Stimulated activated CD8-positive, alpha-beta memory T cell treated with anti-CD3 and anti-CD28 coated beads, Interleukin-15, amount 100 ng/mL, for 1 hour (primary cell): ENCODE data around the gene TMEM248.
"Not testable (repeated sequence)": the region's sequence is repeated elsewhere in the genome, so short reads cannot be mapped to it uniquely, and the experiment has no call there.

Source experiments
- DNase-seq: peaks from one replicate; pipeline ENCODE4 v3.0.0-alpha.2; 2020; ENCODE audit warnings: low read depth

The TMEM248 gene

DNA sequence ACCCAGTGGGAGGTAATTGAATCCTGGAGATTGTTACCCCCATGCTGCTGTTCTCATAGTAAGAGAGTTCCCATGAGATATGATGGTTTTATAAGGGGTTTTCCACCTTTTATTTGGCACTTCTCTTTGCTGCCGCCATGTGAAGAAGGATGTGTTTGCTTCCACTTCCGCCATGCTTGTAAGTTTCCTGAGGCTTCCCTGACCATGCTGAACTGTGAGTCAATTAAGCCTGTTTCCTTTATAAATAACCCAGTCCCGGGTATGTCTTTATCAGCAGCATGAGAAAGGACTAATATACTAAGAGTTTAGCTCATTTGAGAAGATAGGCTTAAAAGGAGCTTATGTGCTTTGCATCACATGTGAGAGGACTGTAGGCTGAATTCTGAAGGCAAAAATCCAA lies 29.3 kb downstream of the TMEM248 start:
- no peak for DNase-seq

DNA sequence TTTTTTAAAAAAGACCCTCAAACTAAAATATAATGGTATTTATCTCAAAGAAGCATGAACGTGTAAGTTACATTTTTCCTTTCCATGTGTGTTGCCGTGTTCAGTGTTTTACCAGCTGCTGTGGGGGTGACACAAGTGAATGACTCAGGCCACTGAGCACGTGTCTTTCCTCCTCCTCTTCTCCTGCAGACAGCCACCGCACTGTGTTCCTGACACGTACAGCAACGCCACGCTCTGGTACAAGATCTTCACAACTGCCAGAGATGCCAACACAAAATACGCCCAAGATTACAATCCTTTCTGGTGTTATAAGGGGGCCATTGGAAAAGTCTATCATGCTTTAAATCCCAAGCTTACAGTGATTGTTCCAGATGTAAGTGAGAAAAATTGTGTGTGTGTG lies 29.7 kb downstream of the TMEM248 start:
- DNase-seq: no peak

DNA sequence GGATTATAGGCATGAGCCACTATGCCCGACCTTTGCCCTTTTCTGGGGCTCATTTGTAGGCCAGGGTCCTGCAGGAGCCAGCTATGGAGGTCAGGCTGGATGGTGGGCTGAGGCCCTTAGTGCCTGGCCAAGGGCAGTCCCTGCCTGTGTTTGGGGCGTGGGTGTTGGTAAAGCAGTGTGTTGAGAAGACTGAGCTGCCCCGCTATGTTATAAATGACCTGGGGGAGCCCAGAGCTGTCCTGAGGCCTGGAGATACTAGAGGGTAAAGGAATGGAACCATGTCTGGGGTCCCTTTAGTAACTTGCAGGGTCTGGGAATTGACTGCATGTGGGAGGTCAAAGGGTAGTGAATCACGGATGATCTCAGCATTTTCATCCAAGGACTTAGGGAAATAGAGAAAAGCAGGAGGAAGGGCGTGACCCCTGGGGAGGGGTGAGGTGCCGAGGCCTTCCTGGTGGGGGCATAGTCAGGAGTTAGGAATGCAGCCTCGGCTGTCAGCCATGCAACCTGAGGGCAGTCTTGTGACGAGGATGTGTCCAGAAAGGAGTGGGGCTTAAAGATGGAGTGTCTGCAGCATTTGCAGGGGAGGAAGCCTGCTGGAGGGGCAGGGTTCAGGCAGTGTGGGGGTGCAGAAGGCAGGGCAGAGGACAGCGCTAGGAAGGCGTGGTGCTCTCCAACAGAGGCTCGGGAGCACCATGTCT lies 31.5 kb downstream of the TMEM248 start:
- no peak for DNase-seq

DNA sequence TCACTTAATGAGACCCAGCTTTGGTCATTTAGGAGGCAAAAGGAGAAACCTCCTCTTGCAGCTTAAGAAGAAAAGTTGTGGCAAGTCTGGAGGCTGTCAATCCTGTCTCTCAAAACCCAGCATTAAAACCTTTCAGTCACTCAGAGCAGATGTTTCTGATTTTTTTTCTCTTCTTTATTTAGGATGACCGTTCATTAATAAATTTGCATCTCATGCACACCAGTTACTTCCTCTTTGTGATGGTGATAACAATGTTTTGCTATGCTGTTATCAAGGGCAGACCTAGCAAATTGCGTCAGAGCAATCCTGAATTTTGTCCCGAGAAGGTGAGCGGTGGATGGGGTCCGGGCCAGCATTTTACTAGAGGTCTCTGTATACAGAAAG lies 32.0 kb downstream of the TMEM248 start:
- DNase-seq: no peak

DNA sequence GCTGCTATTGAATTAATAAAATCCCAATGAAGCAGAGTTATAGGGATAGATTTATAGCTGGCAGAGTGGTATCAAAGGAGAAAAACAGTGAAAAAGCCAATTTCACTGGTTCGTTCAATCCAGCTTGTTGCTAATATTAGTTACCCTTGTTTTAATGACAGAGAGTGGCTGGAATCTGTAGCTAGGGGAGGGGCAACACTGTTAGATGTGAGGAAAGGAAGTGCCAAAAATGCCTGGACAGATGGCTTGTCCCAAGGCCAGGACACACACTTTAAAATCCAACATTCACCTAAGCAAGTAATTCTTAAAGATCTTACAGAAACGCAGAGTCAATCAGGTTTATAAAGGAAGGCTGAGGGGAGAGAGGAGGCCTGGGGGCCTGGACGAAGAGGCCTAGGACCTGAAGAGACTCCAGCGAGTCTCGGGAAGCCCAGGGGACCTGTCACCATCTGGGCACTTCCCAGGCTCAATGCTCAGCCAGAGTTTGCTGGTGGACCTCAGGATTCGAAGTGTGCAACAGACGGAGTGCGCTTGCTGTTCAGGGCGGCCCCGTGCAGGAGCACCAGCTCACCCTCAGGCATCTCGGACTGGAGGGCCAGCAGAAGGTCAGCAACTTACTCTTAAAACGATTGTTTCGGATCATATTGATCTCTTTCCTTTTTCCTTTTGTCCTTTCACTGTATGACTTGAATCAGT lies 36.7 kb downstream of the TMEM248 start:
- DNase-seq: no peak

DNA sequence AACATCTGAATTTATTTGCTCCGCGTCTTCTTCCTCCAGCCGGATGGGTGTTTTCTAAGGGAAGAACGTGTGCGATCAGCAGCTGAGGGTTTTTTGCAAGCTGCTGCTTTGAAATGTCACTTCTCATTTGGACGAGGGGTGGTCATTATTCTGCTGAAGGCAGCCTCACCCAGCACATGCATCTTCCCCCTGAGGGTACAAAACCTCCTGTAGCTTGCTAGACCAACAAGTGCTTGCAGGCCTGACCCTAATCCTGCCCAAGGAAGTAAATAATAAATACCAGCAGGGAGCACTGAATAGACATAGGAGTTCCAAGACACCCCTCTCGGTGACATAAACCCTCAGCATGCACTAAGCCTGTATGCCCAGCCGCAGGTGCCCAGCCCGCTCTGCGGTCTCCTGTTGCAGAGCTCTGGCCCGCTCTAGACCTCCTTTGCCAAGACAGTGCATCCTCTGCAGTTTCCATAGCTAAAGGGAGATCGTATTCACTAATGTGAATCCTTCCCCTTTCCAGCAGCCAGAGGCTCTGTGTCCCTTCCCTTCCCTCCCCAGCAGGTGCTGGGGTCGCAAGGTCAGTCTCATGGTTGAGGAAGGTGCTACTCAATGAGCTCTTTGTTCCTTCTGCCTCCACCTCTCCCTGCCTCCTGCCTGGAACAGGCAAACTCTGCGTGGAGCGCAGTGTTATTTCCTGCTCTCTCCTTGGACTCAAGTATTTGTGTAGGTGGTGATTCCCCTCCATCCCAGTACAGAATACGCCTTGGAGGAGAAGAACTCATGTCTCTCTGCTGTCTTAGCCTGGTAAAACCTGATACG lies 37.7 kb downstream of the TMEM248 start:
- DNase-seq: no peak

DNA sequence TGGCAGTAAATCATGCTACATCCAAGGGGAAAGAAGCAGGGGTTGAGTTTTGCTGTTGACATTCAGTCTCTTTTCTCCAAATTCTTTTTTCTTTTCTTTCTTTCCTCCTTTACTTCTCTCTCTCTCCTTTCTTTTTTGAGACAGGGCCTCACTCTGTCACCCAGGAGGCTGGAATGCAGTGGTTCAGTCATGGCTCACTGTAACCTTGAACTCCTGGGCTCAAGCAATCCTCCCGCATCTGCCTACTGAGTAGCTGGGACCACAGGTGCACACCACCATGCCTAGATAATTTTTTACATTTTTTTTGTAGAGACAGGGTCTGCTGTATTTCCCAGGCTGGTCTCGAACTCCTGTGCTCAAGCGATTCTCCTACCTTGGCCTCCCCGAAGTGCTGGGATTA lies 39.2 kb downstream of the TMEM248 start:
- DNase-seq: no peak

DNA sequence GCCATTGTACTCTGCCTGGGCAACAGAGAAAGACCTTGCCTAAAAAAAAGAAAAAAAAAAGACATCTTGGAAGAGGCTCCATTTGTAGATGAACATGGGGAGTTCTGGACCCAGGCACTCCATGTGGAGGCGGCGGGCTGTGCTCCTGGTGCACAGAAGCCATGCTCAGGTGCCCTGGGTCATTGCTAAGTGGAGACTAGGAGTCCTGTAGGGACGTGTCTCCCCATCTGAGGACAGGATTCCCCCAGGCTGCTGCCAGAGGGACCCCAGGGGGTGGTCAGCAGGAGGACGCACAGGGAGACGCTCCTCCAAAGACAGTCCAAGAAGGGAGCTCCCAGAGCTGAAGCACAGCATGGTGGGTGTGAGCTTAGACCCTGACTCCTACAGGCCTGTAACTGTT lies 40.1 kb downstream of the TMEM248 start:
- no peak for DNase-seq

DNA sequence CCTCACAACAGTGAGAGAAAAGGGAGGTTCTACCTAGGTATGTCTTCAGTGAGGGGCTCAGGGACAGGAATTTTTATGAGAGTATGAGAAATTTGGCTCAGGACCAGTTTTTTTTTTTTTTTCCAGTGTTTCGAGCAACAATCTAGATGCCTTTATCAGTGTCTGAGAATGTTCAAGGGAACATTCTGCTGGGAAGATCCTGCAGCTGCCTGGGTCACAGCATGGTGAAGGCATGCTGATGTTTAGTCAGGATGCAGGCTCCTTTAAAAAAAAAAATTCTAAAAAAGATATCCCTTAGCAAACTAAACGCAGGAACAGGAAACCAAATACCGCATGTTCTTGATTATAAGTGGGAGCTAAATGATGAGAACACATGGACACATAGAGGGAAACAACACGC lies 43.4 kb downstream of the TMEM248 start:
- DNase-seq: no peak

DNA sequence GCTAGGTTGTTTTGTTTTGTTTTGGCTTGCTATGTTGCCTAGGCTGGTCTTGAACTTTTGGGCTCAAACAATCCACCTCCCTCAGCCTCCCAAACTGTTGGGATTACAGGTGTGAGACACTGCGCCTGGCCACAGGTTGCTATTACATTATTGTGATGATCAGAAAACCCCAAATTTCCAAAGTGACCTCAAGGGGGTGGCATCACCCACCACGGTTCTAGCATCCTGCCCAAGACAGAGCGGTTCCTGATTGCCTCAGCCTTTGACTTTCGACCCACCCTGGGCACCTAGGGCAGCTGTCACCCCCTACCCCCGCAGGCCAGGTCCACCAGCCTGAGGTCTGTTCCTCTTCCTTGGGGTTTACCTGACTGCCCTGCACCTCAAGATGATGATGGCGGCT lies 46.0 kb downstream of the TMEM248 start:
- DNase-seq: no peak

DNA sequence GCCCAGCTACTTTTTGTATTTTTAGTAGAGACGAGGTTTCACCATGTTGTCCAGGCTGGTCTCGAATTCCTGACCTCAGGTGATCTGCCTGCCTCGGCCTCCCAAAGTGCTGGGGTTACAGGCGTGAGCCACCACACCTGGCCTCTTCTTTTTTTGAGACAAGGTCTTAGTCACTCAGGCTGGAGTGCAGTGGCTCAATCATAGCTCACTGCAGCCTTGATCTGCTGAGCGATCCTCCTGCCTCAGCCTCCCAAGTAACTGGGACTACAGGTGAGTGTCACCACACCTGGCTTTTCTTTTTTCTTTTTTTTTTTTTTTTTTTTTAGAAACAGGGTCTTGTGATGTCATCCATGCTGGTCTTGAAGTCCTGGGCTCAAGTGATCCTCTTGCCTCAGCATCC lies 48.0 kb downstream of the TMEM248 start:
- not testable (repeated sequence) for DNase-seq

DNA sequence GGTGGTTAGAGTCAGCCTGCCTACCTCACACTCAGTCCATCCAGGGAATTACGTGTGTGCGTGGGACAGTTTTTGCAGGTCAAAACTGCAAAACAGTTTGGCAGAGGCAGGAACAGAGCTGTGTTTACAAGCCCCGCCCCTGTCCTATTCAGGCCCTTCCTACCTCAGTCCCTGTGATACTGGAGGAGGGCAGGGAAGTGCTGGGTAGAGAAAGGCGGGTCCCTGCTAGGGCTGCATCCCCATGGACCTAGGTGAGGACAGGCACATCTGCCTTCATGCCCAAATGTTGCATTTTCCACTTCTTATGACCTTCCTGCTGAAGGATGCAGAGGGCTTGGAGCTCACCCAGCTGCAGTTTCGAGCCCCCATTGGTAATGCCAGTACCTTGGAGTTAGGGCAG lies 49.3 kb downstream of the TMEM248 start:
- no peak for DNase-seq

DNA sequence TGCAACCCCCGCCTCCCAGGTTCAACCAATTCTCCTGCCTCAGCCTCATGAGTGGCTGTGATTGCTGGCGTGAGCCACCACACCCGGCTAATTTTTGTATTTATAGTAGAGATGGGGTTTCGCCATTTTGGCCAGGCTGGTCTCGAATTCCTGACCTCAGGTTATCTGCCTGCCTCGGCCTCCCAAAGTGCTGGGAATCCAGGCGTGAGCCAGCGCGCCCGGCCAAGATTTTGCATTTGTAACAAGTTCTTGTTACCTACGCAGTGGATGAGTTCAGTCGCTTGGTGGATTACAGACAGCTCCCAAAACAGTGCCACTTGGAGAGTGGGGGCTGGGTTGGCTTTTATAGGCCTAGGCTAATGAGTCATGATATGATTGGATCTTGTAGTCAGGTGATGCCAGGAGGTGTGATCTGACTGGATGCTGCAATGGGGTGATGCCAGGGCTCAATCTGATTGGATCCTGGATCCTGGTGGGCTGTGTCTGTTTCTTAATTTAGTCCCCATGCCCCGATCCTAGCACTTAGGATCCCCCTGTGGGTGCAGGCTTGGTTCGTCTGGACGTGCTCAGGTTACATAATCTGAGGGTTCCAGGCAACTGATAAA lies 54.1 kb downstream of the TMEM248 start:
- no peak for DNase-seq

DNA sequence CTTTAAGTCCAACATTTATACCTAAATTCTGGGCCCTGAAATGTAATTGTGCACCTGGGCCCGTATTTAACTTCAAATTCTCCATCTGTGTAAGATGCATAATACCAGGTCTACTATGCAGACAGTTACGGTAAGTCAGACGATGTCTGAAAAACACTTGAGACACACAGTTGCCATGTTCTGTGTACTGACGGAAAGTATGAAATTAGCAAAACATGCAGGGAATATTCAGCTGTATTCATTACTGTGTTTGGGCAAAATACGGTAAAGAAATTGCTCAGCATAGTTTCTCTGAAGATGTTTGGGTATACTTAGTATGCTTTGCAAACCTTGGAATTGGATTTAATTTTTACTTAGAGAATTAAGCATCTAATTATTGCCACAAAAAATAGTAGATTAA lies 57.3 kb downstream of the TMEM248 start:
- DNase-seq: not testable (repeated sequence)

DNA sequence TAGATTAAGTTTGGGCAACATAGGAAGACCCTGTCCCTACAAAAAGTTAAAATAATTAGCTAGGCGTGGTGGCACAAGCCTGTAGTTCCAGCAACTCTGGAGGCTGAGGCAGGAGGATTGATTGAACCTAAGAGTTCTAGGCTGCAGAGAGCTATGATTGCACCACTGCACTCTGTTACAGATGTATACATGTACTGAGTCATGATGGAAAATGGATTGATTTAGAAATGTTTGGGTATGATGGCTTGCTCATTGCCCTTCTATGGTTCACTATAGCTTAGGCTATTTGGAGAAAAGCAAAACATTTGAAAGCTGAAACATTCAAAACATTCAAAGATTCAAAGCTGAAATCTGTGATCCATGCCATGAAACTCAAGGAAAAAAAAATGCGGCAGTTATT lies 58.0 kb downstream of the TMEM248 start:
- DNase-seq: not testable (repeated sequence)

DNA sequence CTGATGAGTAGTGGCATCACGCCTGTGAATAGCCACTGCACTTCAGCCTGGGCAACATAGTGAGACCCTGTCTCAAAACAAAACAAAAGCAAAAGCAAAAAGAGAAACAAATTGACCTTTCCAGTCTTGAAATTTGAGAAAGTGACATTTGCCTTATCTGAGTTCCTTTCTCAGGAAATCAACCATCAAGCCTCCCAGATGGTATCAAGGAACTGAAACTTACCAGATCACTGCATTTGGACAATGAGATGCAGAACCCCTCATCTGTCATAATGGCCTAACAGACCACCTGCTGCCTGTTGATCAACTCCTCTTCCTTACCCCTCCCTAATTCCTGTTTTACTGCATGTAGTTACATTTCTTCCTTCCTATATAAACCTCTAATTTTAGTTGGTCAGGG lies 59.3 kb downstream of the TMEM248 start:
- not testable (repeated sequence) for DNase-seq

DNA sequence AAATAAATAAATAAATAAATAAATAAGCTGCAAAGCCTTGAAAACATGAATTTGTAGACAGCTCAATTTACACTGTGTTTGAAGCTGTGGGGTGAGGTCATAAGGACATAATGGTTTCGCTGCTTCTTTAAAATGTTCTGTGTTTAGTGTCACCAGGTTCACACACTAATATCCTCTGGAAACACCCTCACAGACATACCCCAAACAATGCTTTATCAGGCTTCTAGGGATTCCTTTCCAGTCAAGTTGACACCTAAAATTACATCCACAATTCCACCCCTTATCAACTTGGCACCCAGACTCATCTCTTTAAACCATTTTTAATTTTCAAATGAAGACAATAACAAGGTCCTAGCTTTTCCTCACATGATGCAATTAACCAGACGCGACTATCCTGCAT lies 68.5 kb downstream of the TMEM248 start:
- not testable (repeated sequence) for DNase-seq

DNA sequence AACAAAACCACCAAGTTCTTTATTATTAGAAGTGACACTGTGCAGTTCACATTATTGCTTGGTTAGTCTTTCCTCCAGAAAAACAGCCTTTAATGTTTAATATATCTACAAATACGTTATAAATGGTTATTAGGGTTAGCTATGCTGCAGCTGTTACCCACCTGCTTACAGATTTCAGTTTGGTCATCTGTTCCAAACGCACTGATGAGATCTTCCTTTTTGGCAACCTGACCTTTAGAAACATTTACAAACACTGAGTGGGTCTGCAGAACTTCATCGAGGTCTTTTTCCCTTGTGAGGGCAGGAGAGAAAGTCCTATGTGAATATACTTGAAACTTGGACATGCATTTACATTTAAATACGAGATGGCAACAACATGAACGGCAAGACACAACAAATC lies 73.0 kb downstream of the TMEM248 start:
- not testable (repeated sequence) for DNase-seq

DNA sequence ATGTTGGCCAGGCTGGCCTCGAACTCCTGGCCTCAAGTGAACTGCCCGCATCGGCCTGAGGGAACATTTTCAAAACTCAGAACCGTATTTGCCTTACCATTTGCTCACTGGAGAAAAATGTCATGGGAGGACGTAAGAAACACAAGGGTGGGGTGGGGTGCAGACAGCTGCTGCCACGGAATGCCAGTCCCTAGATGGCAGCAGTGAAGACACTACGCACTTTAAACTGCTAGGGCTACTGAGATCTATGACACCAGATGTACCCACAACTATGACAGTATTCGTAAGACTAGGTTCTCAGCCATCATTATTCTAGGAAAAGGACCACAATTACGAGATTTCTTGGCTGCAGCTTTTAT lies 73.6 kb downstream of the TMEM248 start:
- peak; percentile 9 for DNase-seq

DNA sequence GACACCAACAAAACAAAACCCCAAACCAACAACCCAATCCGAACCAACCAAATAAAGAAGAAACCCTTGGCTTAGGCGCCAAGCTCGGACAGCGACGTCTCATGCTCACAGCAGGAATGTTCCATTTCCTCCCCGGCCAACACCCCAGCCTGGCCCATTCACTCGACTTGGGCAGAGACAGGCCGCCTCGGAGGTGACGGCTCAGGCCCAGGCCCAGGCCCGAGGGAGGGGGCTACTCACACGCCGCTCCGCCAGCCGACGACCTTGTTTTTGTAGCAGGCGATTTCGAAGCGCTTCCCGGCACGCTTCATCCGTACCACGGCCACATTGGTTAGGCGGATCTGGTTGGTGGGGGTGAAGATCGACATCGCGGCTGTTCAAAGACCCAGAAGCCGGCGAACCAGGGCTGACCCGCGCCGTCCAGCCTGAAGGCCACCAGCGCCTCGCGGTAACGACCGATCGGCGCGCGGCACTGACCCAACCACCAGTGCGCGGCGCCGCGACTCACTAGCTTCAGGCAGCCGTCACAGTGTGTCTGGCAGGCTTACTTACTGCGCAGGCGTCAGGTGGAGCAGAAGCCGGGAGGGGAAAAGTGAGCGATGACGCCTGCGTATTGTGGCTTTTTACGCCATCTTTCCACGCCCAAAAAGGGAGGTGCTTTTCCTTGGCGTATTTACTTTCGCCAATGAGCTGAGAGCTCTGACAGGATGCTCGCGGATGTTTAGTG lies 74.2 kb downstream of the TMEM248 start, which contains the start of gene SBDS:
SBDS (minus strand) TSS at position 537 of the 727 bp plus-strand sequence; CDS start at position 368, 169 bp downstream.
- peak; percentile 80 for DNase-seq

DNA sequence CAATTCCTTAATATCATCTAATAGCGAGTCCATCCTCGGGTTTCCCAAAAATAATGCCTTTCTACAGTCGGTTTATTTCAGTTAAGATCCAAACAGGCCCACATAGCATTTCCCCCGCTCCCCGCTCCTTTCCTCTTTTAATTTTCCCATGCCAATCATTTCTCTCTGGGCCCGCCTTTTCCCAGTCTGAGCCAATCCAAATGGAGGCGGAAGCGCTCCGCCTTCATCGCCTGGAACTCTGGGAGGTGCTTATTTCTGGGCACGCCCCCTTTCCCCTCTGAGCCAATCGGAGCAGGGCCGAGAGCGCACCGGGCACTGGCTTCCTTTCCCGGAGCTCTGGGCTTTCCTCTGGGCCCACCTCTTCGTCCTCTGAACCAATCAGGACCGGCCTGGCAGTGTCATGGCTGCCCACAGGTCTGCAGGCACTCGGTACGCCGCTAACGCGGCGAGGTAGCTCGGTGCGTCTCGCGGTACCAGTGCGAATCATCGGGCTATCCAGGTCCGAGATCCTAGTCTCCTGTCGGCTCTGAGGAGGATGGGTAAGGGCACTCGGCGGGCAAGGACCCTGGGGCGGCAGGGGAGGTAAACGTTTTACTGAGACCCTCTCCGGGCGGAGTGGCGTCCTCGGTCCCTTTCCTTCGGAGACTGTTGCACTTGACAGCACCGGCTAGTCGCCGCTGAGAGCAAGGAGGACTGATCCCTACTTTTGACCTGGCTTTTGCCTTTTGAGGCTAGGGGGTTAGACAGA lies 75.6 kb downstream of the TMEM248 start, which contains the start of gene TYW1:
TYW1 (plus strand) TSS at position 390 of the 748 bp plus-strand sequence; CDS start at position 536, 146 bp downstream.
- peak; percentile 97 for DNase-seq
